Mucosa of stomach (tissue), 1 donor: ENCODE measurements around the gene SPINT2.

Experiments
- H3K27me3 ChIP-seq: one replicate; pipeline ENCODE4 v1.7.0; 2013; ENCODE audit warnings: mild to moderate bottlenecking, low read length; ENCODE audit not compliant: control insufficient read depth, insufficient read depth
- H3K36me3 ChIP-seq: one replicate; pipeline ENCODE4 v1.7.0; 2013; ENCODE audit warnings: low read length; ENCODE audit not compliant: control insufficient read depth, insufficient read depth
- H3K4me1 ChIP-seq: one replicate; pipeline ENCODE4 v1.7.0; 2013; ENCODE audit warnings: mild to moderate bottlenecking, low read length; ENCODE audit not compliant: control insufficient read depth, insufficient read depth
- H3K4me3 ChIP-seq: one replicate; pipeline ENCODE4 v1.7.0; 2013; ENCODE audit warnings: low read length
- H3K9ac ChIP-seq: one replicate; pipeline ENCODE4 v1.7.0; 2013; ENCODE audit warnings: mild to moderate bottlenecking, low read length, moderate library complexity
- H3K9me3 ChIP-seq: one replicate; pipeline ENCODE4 v1.7.0; 2013; ENCODE audit warnings: mild to moderate bottlenecking, low read length, moderate library complexity; ENCODE audit not compliant: control insufficient read depth
- donor health status: Pancreatic carcinoma.

SPINT2 gene

GRCh38 chr19:38340927-38341326 lies 76.6 kb downstream of the SPINT2 start:
- no peaks in the 10 kb centered on the region for H3K36me3 ChIP-seq
- H3K4me1 ChIP-seq = peaks cover 5% of the 10 kb centered on the region
- H3K9ac ChIP-seq = no peak overlapping the region
- H3K9me3 ChIP-seq = no peaks in the 10 kb centered on the region
- H3K4me3 ChIP-seq = no peak overlapping the region
- no peaks in the 10 kb centered on the region for H3K27me3 ChIP-seq
